NCI-H774 (cell line): ENCODE measurements around the gene BCL11A.

ENCODE experiments used
- DNase-seq: peaks from one replicate; lab custom pipeline; 2025; lab: John Stamatoyannopoulos, UW

Gene BCL11A

GRCh38 chr2:60525899-60526298 lies 27.6 kb downstream of the BCL11A start:
- DNase-seq = no peak

DNA sequence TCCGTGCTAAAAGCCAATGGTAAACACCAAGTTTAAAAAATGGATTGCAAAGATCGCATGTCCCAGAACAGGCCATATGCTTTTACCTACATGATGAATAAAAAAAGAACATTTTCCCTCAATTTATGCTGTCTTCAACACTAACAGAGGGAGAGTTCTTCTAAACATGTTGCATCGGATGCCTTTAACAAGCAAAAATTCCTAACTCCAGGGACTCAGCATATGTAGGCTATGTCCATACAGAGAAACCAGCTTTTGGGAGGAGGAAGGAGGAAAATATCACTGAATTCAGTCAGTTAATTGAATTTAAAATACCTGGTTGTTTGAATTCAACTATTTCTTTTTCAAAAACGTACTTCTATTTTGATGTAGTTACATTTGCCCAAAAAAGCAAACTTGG lies 28.6 kb downstream of the BCL11A start:
- DNase-seq = no peak

GRCh38 chr2:60523963-60524362 lies 29.5 kb downstream of the BCL11A start:
- no peak for DNase-seq

DNA sequence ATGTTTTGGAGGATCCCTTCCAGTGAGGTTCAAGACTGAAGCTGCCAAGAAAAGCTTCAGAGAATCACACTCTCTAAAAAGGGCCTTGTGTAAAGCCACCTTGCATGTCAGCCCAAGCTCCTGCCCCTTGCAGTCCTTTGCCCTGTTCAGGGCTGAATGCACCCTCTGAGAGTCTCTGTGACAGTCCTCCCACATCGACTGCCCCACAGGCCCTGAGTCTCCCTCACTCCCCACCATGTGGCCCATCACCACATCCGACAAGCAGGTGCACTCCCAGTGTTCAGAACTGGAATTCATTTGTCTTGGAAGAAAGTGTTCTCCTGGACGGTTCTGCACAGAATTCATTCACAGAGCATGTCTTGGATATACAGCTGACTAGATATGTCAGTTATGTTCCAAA lies 31.0 kb downstream of the BCL11A start:
- DNase-seq = no peak

- no peak for DNase-seq
These were observed 31.8 kb downstream of the BCL11A start for GRCh38 chr2:60521626-60522025.

- no peak for DNase-seq
These were observed 32.4 kb downstream of the BCL11A start for GRCh38 chr2:60520917-60521539.

- DNase-seq = no peak
These were observed 33.1 kb downstream of the BCL11A start for GRCh38 chr2:60520151-60520876.

GRCh38 chr2:60519231-60519863 lies 34.1 kb downstream of the BCL11A start:
- DNase-seq = no peak

DNA sequence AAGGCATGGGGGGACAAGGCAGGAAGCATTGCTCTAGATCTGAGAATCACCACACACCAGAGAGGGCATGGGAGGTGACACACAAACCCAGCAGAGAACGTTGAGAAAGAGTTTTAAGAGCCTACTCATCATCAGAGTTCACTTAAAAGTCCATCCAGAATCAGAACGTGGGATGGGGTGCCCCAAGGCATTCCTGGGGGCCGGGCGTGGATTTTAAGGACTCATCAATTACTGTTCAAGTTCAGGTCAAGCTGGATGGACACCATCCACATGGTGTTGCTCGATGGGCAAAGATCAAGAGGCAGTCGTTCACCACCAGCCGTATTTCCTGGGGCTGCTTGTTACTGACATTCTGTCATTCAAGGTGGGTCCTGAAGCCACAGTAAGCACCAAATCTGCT lies 34.9 kb downstream of the BCL11A start:
- DNase-seq = no peak

DNA sequence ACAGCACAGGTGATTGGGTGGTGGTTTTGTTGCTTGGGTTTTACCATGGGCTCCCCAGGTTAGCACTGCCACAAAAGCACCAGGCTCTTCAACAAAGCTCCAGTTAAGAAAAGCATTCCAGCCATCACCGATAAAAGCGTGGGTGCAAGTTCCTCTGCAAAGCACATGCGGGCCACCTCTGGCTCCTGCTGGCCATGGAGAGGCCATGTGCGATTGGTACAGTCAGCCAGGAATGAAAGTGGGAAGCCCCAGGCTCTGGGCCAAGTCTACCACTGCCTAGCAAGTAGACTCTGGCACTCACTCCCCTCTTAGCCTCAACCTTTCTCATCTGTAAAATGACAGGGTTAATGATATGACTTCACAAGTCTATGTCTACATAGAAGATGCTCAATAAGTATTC lies 36.0 kb downstream of the BCL11A start:
- no peak for DNase-seq

DNA sequence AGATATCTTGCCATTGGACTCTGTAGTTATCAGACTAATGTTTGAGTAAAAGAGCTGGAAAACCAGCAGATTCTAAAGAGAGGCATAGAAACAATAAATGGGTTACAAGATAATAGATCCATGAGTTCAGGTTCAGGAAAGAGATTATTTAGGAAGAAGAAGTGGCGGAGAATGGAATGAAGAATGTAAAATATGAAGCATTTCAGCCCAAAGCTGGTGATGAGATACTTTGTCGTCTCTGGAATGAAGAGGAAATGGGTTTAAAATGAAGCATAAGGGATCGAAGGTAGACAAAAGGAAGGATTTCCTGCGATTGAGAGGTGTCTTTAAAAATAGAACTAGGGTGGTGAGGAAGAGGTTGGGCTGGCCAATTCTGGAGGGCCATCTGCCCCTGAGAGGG lies 36.6 kb downstream of the BCL11A start:
- no peak for DNase-seq

GRCh38 chr2:60516383-60516811 lies 37.1 kb downstream of the BCL11A start:
- DNase-seq = no peak

- DNase-seq = no peak
These were observed 37.7 kb downstream of the BCL11A start for GRCh38 chr2:60515721-60516226.

- DNase-seq = no peak
These were observed 39.5 kb downstream of the BCL11A start for GRCh38 chr2:60513996-60514395.

- no peak for DNase-seq
These were observed 40.3 kb downstream of the BCL11A start for GRCh38 chr2:60513191-60513590.

DNA sequence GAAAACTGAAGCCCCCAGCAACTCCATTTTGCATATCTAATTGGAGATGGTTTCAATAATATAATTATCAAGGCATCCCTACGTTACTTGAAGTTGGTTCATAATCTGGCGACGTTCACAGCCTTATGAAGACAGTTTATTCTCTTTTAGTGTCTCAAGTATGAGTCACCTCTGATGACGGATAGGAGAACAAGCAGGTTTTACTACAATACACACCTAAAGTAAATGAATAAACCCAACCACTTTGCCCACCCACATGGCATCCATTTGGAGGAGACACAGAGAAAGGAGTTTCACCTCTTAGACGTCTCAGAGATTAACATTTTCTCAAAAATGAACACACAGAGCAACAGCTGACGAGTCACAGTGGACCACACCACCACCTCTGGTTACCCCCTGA lies 40.8 kb downstream of the BCL11A start:
- no peak for DNase-seq

DNA sequence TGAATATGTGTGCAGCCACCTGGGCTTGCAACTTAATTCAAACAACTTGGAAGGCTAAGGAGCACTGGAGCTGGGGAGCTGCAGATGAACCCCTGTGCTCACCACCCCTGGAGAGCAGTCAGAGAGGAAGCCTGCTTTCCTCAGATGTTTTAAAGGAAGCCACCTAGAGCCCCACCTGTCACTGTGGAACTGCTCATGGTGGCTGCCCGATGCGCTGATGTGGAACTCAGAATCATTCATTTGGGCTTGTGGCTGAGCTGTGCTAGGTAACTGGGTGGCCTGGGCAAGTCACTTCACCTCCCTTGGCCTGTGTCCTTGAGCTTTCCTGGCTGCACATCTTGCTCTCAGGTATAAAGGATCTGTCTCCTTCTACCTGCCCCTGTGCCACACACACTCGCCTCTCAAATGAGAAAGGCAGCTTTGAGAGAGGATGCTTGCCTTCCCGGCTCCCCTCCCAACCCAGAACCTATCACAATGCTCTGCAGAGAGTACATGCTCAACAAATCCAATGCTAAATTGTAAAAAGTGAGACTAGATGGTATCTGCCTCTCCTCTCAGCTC lies 41.3 kb downstream of the BCL11A start:
- no peak for DNase-seq

GRCh38 chr2:60510713-60511112 lies 42.7 kb downstream of the BCL11A start:
- no peak for DNase-seq

GRCh38 chr2:60509066-60509465 lies 44.4 kb downstream of the BCL11A start:
- no peak for DNase-seq

- no peak for DNase-seq
These were observed 45.0 kb downstream of the BCL11A start for GRCh38 chr2:60508339-60508917.

DNA sequence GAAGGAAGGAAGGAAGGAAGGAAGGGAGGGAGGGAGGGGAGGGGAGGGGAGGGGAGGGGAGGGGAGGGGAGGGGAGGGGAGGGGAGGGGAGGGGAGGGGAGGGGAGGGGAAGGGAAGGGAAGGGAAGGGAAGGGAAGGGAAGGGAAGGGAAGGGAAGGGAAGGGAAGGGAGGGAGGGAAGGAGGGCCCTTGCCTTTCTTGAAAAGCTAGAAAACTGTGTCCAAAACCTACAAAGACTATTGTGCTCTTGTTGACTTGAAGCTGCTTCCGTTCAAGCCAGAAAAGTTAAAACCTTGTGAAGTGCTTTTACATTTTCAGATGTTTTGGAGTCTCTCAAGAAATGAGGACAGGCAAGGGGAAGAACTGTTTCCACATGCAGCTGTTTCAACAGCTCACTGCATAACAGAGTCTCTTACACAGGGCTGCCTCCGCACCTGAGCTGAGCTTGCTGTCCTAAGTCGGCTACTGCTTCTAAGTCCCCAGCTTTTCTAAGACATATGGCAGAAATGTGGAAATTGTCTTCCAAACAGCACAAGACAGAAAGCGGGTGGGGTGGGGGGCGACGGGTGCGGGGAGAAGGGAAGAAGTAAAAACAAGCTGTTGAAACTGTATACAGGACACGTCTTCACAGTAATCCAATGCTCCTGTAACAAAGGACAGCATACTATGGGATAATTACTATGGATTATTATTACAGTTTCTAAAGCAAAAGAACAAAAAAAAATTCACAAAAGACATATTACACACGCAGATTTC lies 46.1 kb downstream of the BCL11A start:
- no peak for DNase-seq

- DNase-seq = no peak
These were observed 47.6 kb downstream of the BCL11A start for GRCh38 chr2:60505880-60506260.
